ENCODE data around the gene USP34. TPM values are rescaled to one million over a fixed set of nuclear protein-coding genes. Genes with fewer than 3 reads are reported as not detected.

The USP34 gene
- total and polyA plus RNA-seq, 9 of the 15 experiments (the other 6 are each of a cell fraction or from before 2014, with no cell fraction given), result 19.8 to 108 (median 67.8) TPM

DNA sequence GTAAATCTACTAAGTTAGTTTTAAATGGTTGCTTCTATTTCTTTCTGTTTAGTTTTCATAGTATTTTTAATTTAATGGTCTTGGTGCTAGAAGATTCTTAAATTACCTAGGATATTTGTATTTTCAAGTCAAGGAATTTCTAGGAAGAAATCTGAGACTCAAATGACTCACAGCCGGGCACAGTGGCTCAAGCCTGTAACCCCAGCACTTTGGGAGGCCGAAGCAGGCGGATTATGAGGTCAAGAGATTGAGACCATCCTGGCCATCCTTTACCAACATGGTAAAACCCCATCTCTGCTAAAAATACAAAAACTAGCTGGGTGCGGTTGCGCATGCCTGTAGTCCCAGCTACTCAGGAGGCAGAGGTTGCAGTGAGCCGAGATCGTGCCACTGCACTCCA is 213.4 kb downstream of the USP34 start:
- WGBS (ENCODE audit: insufficient coverage, low coverage, missing lambda C conversion rate), result 86% methylated on average over 7 of the region's 7 CpGs
- intact Hi-C loops (cut with micrococcal nuclease), result no loop called here
- no peak overlapping the region for H3K4me2 ChIP-seq (ENCODE audit: insufficient read depth, low read length)
- FAIRE-seq, result no peak
- in situ Hi-C loops (cut with MboI), result no loop called here
- no peaks in the 10 kb centered on the region for H3K79me2 ChIP-seq (ENCODE audit: control insufficient read depth, insufficient read depth, low read length)
- peaks cover 0 to 11% of the 10 kb centered on the region in 2 experiments; a peak in 2 of 5 replicates for H3K4me1 ChIP-seq (replicated peaks in 1 of 2; ENCODE audit: control insufficient read depth in 2 of 2, insufficient read depth in 2 of 2, low read length in 2 of 2)
- no peaks in the 10 kb centered on the region for H3K9me3 ChIP-seq (replicated peaks; ENCODE audit: control insufficient read depth, insufficient read depth, low read depth, low read length)
- no peak overlapping the region for H2AFZ ChIP-seq (ENCODE audit: low read depth, low read length)
- no peak for ATAC-seq
- H3K36me3 ChIP-seq (ENCODE audit: control insufficient read depth, insufficient read depth, low read length), result peaks cover 80% of the 10 kb centered on the region
- H3K27ac ChIP-seq (ENCODE audit: extremely low read depth, low read depth, low read length), result no peak overlapping the region
- H3K27me3 ChIP-seq (ENCODE audit: control insufficient read depth in 2 of 2, insufficient read depth in 2 of 2, low read length in 2 of 2), result no peaks in the 10 kb centered on the region
- no peaks in the 10 kb centered on the region for H4K20me1 ChIP-seq (replicated peaks; ENCODE audit: control insufficient read depth, insufficient read depth, low read length)
- TF ChIP-seq, protein P1, sequence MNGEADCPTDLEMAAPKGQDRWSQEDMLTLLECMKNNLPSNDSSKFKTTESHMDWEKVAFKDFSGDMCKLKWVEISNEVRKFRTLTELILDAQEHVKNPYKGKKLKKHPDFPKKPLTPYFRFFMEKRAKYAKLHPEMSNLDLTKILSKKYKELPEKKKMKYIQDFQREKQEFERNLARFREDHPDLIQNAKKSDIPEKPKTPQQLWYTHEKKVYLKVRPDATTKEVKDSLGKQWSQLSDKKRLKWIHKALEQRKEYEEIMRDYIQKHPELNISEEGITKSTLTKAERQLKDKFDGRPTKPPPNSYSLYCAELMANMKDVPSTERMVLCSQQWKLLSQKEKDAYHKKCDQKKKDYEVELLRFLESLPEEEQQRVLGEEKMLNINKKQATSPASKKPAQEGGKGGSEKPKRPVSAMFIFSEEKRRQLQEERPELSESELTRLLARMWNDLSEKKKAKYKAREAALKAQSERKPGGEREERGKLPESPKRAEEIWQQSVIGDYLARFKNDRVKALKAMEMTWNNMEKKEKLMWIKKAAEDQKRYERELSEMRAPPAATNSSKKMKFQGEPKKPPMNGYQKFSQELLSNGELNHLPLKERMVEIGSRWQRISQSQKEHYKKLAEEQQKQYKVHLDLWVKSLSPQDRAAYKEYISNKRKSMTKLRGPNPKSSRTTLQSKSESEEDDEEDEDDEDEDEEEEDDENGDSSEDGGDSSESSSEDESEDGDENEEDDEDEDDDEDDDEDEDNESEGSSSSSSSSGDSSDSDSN (IDR thresholded peaks at IDR 0.05; ENCODE audit: borderline replicate concordance in 1 of 2, low read depth in 2 of 2, low read length in 2 of 2), result no peak
- TF ChIP-seq STAT5A (IDR thresholded peaks at IDR 0.05; ENCODE audit: borderline replicate concordance, low read length) (no peak), ZNF408 (CRISPR knock-in tag; IDR thresholded peaks at IDR 0.05; ENCODE audit: low read depth) (no peak), BCOR (IDR thresholded peaks at IDR 0.05) (no peak), YY1 (IDR thresholded peaks at IDR 0.05; ENCODE audit: borderline replicate concordance in 1 of 3, control insufficient read depth in 1 of 3, extremely low read depth in 1 of 3, insufficient read depth in 3 of 3, insufficient read length in 1 of 3, insufficient replicate concordance in 2 of 3, low read depth in 1 of 3, low read length in 2 of 3) (no peak), LARP7 (IDR thresholded peaks at IDR 0.05) (no peak), CREM (IDR thresholded peaks at IDR 0.05; ENCODE audit: low read depth) (no peak)
- TF ChIP-seq, protein P2, sequence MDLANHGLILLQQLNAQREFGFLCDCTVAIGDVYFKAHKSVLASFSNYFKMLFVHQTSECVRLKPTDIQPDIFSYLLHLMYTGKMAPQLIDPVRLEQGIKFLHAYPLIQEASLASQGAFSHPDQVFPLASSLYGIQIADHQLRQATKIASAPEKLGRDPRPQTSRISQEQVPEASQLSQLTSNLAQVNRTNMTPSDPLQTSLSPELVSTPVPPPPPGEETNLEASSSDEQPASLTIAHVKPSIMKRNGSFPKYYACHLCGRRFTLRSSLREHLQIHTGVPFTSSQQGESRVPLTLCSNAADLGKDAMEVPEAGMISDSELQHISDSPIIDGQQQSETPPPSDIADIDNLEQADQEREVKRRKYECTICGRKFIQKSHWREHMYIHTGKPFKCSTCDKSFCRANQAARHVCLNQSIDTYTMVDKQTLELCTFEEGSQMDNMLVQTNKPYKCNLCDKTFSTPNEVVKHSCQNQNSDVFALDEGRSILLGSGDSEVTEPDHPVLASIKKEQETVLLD (IDR thresholded peaks at IDR 0.05), result no peak
- TF ChIP-seq, protein P3, sequence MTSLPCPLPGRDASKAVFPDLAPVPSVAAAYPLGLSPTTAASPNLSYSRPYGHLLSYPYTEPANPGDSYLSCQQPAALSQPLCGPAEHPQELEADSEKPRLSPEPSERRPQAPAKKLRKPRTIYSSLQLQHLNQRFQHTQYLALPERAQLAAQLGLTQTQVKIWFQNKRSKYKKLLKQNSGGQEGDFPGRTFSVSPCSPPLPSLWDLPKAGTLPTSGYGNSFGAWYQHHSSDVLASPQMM (CRISPR knock-in tag; IDR thresholded peaks at IDR 0.05), result no peak
- H3K9me1 ChIP-seq (ENCODE audit: control insufficient read depth, insufficient read depth, low read length), result no peaks in the 10 kb centered on the region
- CTCF ChIA-PET (ENCODE audit: low intra/inter-chr PET ratio), result no interaction called here
- DNase-seq (ENCODE audit: extremely low read depth in 1 of 4, low spot score in 3 of 4), result no peak
- H3K9ac ChIP-seq (ENCODE audit: insufficient read depth in 1 of 2, low read depth in 2 of 2, low read length in 2 of 2), result no peak overlapping the region
- POLR2A ChIA-PET, result interaction anchor here (0.7 to 0.8 kb wide), 2 partner anchors 8 to 22 kb away, joined by 3 read pairs; no protein-coding TSS in a partner anchor
- H3K4me3 ChIP-seq, result no peak overlapping the region
- no TSS peak for BruUV-seq (replicated peaks)

Data from K562 (cell line).